Measurements from ENCODE around the gene TADA2A.

The TADA2A gene

GRCh38 chr17:37490638-37491614, 84.2 kb downstream of the TADA2A start:
- no CpG with 5 or more reads among the region's 24 CpGs for WGBS (ENCODE audit: extremely low coverage, insufficient coverage, insufficient read length)
- H3K4me3 ChIP-seq (ENCODE audit: low read depth, low read length), result peak overlapping the region; percentile 81
- H3K4me1 ChIP-seq (ENCODE audit: control insufficient read depth in 1 of 2, insufficient read depth in 2 of 2, low read length in 2 of 2), result peaks cover 9 to 19% of the 10 kb centered on the region in 2 experiments

GRCh38 chr17:37492167-37492566, 85.5 kb downstream of the TADA2A start:
- no peak overlapping the region for H4K91ac ChIP-seq (ENCODE audit: low read depth, low read length)
- H3K27ac ChIP-seq (ENCODE audit: low read depth, low read length), result no peak overlapping the region
- no peak overlapping the region for H3K18ac ChIP-seq (ENCODE audit: low read length)
- no peak overlapping the region for H3K4ac ChIP-seq (ENCODE audit: low read depth, low read length)
- peaks cover 9 to 19% of the 10 kb centered on the region in 2 experiments for H3K4me1 ChIP-seq (ENCODE audit: control insufficient read depth in 1 of 2, insufficient read depth in 2 of 2, low read length in 2 of 2)
- H3K27me3 ChIP-seq (ENCODE audit: insufficient read depth, low read length), result no peaks in the 10 kb centered on the region
- H3K9ac ChIP-seq (ENCODE audit: low read length), result no peak overlapping the region
- no peak overlapping the region for H3K4me3 ChIP-seq (ENCODE audit: low read depth, low read length)
- peak overlapping the region; percentile 43 for H2BK5ac ChIP-seq (ENCODE audit: low read depth, low read length, poor library complexity)
- H3K23ac ChIP-seq (ENCODE audit: low read length), result no peak overlapping the region
- H2BK12ac ChIP-seq (ENCODE audit: low read length), result no peak overlapping the region
- H3K4me2 ChIP-seq (ENCODE audit: low read length), result peak overlapping the region; percentile 29
- H3K79me1 ChIP-seq (ENCODE audit: low read length), result peaks cover 17% of the 10 kb centered on the region
- DNase-seq, result no peak
- H2AK5ac ChIP-seq (ENCODE audit: low read length), result no peak overlapping the region
- H2AFZ ChIP-seq (ENCODE audit: insufficient read depth, low read length, poor library complexity), result no peak overlapping the region
- H3K9me3 ChIP-seq (ENCODE audit: insufficient read depth, low read depth, low read length), result no peaks in the 10 kb centered on the region
- H4K8ac ChIP-seq (ENCODE audit: low read depth, low read length), result no peak overlapping the region
- H2BK120ac ChIP-seq (ENCODE audit: insufficient read depth, low read length, poor library complexity), result no peak overlapping the region
- no peak overlapping the region for H3K14ac ChIP-seq (ENCODE audit: low read length)
- WGBS (ENCODE audit: extremely low coverage, insufficient coverage, insufficient read length), result no CpG with 5 or more reads among the region's 4 CpGs
- H3K36me3 ChIP-seq (ENCODE audit: control insufficient read depth in 1 of 2, insufficient read depth in 2 of 2, low read length in 2 of 2), result no peaks in the 10 kb centered on the region
- peaks cover 13% of the 10 kb centered on the region for H3K79me2 ChIP-seq (ENCODE audit: control insufficient read depth, insufficient read depth, low read length, poor library complexity)
- no peak overlapping the region for H4K12ac ChIP-seq (ENCODE audit: low read depth, low read length)

More at GRCh38 chr17:37490638-37491614, 84.2 kb downstream of the TADA2A start:
- H4K91ac ChIP-seq (ENCODE audit: low read depth, low read length), result peak overlapping the region; percentile 93
- H3K79me1 ChIP-seq (ENCODE audit: low read length), result peaks cover 17% of the 10 kb centered on the region
- peak overlapping the region; percentile 97 for H3K27ac ChIP-seq (ENCODE audit: low read depth, low read length)
- H3K9me3 ChIP-seq (ENCODE audit: insufficient read depth, low read depth, low read length), result no peaks in the 10 kb centered on the region
- H2AFZ ChIP-seq (ENCODE audit: insufficient read depth, low read length, poor library complexity), result peak overlapping the region; percentile 52
- peak overlapping the region; percentile 83 for H3K9ac ChIP-seq (ENCODE audit: low read length)
- H2BK120ac ChIP-seq (ENCODE audit: insufficient read depth, low read length, poor library complexity), result peak overlapping the region; percentile 91
- DNase-seq, result peak; percentile 65 to 81
- H3K4me2 ChIP-seq (ENCODE audit: low read length), result peak overlapping the region; percentile 74
- peak overlapping the region; percentile 95 for H3K14ac ChIP-seq (ENCODE audit: low read length)
- H3K79me2 ChIP-seq (ENCODE audit: control insufficient read depth, insufficient read depth, low read length, poor library complexity), result peaks cover 13% of the 10 kb centered on the region
- no peaks in the 10 kb centered on the region for H3K36me3 ChIP-seq (ENCODE audit: control insufficient read depth in 1 of 2, insufficient read depth in 2 of 2, low read length in 2 of 2)
- peak overlapping the region; percentile 74 for H4K12ac ChIP-seq (ENCODE audit: low read depth, low read length)
- peak overlapping the region; percentile 78 for H2BK12ac ChIP-seq (ENCODE audit: low read length)
- no peaks in the 10 kb centered on the region for H3K27me3 ChIP-seq (ENCODE audit: insufficient read depth, low read length)
- no peak overlapping the region for H3K23ac ChIP-seq (ENCODE audit: low read length)
- peak overlapping the region; percentile 57 for H3K4ac ChIP-seq (ENCODE audit: low read depth, low read length)
- peak overlapping the region; percentile 83 for H4K8ac ChIP-seq (ENCODE audit: low read depth, low read length)
- peak overlapping the region; percentile 76 for H2AK5ac ChIP-seq (ENCODE audit: low read length)
- peak overlapping the region; percentile 96 for H2BK5ac ChIP-seq (ENCODE audit: low read depth, low read length, poor library complexity)
- peak overlapping the region; percentile 88 for H3K18ac ChIP-seq (ENCODE audit: low read length)

GRCh38 chr17:37493249-37494027, 86.8 kb downstream of the TADA2A start:
- WGBS (ENCODE audit: extremely low coverage, insufficient coverage, insufficient read length), result no CpG with 5 or more reads among the region's 2 CpGs

GRCh38 chr17:37494401-37494831, 87.7 kb downstream of the TADA2A start:
- Histone ChIP-seq H4K12ac (ENCODE audit: low read depth, low read length) (no peak overlapping the region), H3K36me3 (ENCODE audit: control insufficient read depth in 1 of 2, insufficient read depth in 2 of 2, low read length in 2 of 2) (peaks cover 0 to 2% of the 10 kb centered on the region in 2 experiments), H3K27ac (ENCODE audit: low read depth, low read length) (no peak overlapping the region), H4K91ac (ENCODE audit: low read depth, low read length) (no peak overlapping the region), H3K4me3 (ENCODE audit: low read depth, low read length) (no peak overlapping the region), H2AK5ac (ENCODE audit: low read length) (no peak overlapping the region), H3K9me3 (ENCODE audit: insufficient read depth, low read depth, low read length) (no peaks in the 10 kb centered on the region), H3K14ac (ENCODE audit: low read length) (no peak overlapping the region), H3K79me2 (ENCODE audit: control insufficient read depth, insufficient read depth, low read length, poor library complexity) (peaks cover 18% of the 10 kb centered on the region), H4K8ac (ENCODE audit: low read depth, low read length) (no peak overlapping the region), H3K4me1 (ENCODE audit: control insufficient read depth in 1 of 2, insufficient read depth in 2 of 2, low read length in 2 of 2) (peaks cover 12 to 13% of the 10 kb centered on the region in 2 experiments), H2BK12ac (ENCODE audit: low read length) (no peak overlapping the region), H2BK5ac (ENCODE audit: low read depth, low read length, poor library complexity) (no peak overlapping the region), H3K79me1 (ENCODE audit: low read length) (peaks cover 12% of the 10 kb centered on the region), H3K18ac (ENCODE audit: low read length) (no peak overlapping the region), H2AFZ (ENCODE audit: insufficient read depth, low read length, poor library complexity) (no peak overlapping the region), H3K23ac (ENCODE audit: low read length) (no peak overlapping the region), H2BK120ac (ENCODE audit: insufficient read depth, low read length, poor library complexity) (no peak overlapping the region), H3K4me2 (ENCODE audit: low read length) (no peak overlapping the region), H3K27me3 (ENCODE audit: insufficient read depth, low read length) (no peaks in the 10 kb centered on the region), H3K4ac (ENCODE audit: low read depth, low read length) (peak overlapping the region; percentile 31), H3K9ac (ENCODE audit: low read length) (no peak overlapping the region)
- no CpG with 5 or more reads among the region's 3 CpGs for WGBS (ENCODE audit: extremely low coverage, insufficient coverage, insufficient read length)
- peak in 1 of 2 donors; percentile 81 for DNase-seq

More at GRCh38 chr17:37493249-37494027, 86.8 kb downstream of the TADA2A start:
- Histone ChIP-seq H2BK5ac (ENCODE audit: low read depth, low read length, poor library complexity) (no peak overlapping the region), H3K4me1 (ENCODE audit: control insufficient read depth in 1 of 2, insufficient read depth in 2 of 2, low read length in 2 of 2) (peaks cover 12 to 13% of the 10 kb centered on the region in 2 experiments), H3K4ac (ENCODE audit: low read depth, low read length) (peak overlapping the region; percentile 29), H3K23ac (ENCODE audit: low read length) (no peak overlapping the region), H4K12ac (ENCODE audit: low read depth, low read length) (no peak overlapping the region), H4K91ac (ENCODE audit: low read depth, low read length) (no peak overlapping the region), H3K9me3 (ENCODE audit: insufficient read depth, low read depth, low read length) (no peaks in the 10 kb centered on the region), H3K79me2 (ENCODE audit: control insufficient read depth, insufficient read depth, low read length, poor library complexity) (peaks cover 18% of the 10 kb centered on the region), H3K4me3 (ENCODE audit: low read depth, low read length) (no peak overlapping the region), H2BK120ac (ENCODE audit: insufficient read depth, low read length, poor library complexity) (no peak overlapping the region), H3K79me1 (ENCODE audit: low read length) (peaks cover 15% of the 10 kb centered on the region), H4K8ac (ENCODE audit: low read depth, low read length) (no peak overlapping the region), H2BK12ac (ENCODE audit: low read length) (no peak overlapping the region), H3K18ac (ENCODE audit: low read length) (no peak overlapping the region), H3K36me3 (ENCODE audit: control insufficient read depth in 1 of 2, insufficient read depth in 2 of 2, low read length in 2 of 2) (peaks cover 0 to 2% of the 10 kb centered on the region in 2 experiments), H3K4me2 (ENCODE audit: low read length) (no peak overlapping the region), H3K27ac (ENCODE audit: low read depth, low read length) (no peak overlapping the region), H3K9ac (ENCODE audit: low read length) (no peak overlapping the region), H2AK5ac (ENCODE audit: low read length) (no peak overlapping the region), H2AFZ (ENCODE audit: insufficient read depth, low read length, poor library complexity) (no peak overlapping the region), H3K27me3 (ENCODE audit: insufficient read depth, low read length) (no peaks in the 10 kb centered on the region), H3K14ac (ENCODE audit: low read length) (no peak overlapping the region)
- peak; percentile 85 to 95 for DNase-seq
